Body of pancreas (tissue), 4 donors: ENCODE measurements around the gene CD52.

ENCODE experiments used
- CTCF ChIP-seq, 7 experiments: fragments of 450-650 bp in 4 of 7; fragments of 200-600 bp in 3 of 7; sonication (generic) in 3 of 7; IDR thresholded peaks; one replicate each; pipeline ENCODE4 v1.5.1; 2016 to 2019; ENCODE audit warnings: antibody characterized with exemption in 7 of 7
- POLR2A ChIP-seq, 3 donors: fragments of 450-650 bp; IDR thresholded peaks; one replicate each; pipeline ENCODE4 v1.6.1; 2016; ENCODE audit warnings: antibody characterized with exemption in 3 of 3, mild to moderate bottlenecking in 2 of 3

GRCh38 chr1:26281091-26281958 lies 36.4 kb upstream of the CD52 start:
- TF ChIP-seq CTCF (IDR thresholded peaks at IDR 0.05) (no peak), POLR2A (IDR thresholded peaks at IDR 0.05) (no peak)
